ENCODE results near the gene GAB3.

DNA sequence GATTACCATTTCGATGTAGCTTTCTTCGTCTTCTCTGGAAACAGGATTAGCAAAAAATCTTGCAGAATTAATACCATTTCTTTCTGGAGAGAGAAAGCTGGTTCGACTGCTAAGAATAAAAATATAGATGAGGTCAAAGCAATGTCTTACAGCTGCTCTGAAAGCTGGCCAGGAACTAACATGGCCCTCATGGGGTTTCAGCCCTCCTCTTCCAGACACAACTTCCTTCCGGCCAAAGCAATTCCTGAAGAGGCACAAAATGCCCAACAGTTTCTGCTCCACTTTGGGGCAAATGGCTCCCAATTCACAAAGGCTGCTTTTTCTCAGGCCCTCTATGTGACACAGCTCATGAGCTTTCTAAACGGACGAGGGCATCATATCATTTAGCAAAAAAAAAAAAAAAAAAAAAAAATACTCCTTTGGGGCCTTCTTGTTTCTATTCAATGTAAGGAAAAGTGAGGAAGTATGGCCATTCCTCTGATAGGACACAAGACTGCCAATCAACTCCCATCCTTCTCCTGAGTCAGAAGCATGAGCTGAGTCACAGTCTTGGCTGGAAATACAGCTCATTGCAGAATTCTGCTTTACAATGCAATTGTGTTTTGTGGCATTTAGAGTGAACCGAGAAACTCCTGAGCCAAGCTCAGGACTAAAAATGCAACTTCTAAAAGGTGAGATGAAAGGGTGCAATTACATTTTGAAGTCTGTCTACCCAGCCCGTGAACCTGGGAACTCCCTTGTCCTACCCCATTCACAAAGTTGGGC is 54.8 kb downstream of the GAB3 start:
- TF ChIP-seq, protein P1, sequence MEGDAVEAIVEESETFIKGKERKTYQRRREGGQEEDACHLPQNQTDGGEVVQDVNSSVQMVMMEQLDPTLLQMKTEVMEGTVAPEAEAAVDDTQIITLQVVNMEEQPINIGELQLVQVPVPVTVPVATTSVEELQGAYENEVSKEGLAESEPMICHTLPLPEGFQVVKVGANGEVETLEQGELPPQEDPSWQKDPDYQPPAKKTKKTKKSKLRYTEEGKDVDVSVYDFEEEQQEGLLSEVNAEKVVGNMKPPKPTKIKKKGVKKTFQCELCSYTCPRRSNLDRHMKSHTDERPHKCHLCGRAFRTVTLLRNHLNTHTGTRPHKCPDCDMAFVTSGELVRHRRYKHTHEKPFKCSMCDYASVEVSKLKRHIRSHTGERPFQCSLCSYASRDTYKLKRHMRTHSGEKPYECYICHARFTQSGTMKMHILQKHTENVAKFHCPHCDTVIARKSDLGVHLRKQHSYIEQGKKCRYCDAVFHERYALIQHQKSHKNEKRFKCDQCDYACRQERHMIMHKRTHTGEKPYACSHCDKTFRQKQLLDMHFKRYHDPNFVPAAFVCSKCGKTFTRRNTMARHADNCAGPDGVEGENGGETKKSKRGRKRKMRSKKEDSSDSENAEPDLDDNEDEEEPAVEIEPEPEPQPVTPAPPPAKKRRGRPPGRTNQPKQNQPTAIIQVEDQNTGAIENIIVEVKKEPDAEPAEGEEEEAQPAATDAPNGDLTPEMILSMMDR (IDR thresholded peaks at IDR 0.05; ENCODE audit: insufficient read depth, low read length, poor library complexity, severe bottlenecking): no peak
- no peak for TF ChIP-seq EZH2phosphoT487 (conservative IDR thresholded peaks at IDR 0.05; ENCODE audit: low read length)

Data from SU-DHL-6 (cell line).